RPMI8226 (cell line): ENCODE measurements around the gene PRAMEF7.
"Not testable (repeated sequence)": the region's sequence is repeated elsewhere in the genome, so short reads cannot be mapped to it uniquely, and the experiment has no call there.

Source experiments
- DNase-seq: peaks from one replicate; pipeline ENCODE4 v3.0.0-alpha.2; 2015

Gene PRAMEF7

DNA sequence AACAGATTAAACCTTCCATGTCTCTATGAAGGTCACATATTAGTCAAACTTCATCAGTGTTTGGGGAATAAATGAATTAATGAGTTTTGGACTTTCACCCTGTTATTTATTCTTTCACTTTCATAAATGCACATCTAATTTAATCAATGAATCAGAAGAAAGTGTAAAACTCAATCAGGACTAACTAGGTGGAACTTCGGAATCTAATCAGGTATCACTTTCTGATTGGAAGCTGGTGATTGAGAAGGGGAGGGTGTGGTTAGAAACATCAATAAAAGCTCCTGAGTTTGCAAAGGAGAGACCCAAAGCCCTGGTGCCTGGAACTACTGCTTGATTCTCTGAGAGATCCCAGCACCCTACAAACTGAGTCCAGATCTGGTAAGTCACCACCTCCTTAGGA, at the start of gene PRAMEF7:
PRAMEF7 (plus strand) TSS at position 301 of the 400 bp plus-strand sequence. CDS start 1,083 bp downstream, outside the sequence.
- not testable (repeated sequence) for DNase-seq

DNA sequence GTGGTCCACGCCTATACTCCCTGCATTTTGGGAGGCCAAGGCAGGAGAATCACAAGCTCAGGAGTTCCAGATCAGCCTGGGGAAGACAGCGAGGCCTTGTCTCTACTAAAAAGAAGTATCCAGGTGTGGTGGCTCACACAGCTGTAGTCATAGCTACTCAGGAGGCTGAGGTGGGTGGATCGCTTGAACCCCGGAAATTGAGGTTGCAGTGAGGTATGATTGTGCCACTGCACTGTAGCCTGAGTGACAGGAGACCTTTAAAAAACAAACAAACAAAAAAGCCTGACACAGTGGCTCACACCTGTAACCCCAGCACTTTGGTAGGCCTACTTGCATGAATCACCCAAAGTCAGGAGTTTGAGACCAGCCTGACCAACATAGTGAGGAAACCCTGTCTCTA, 38.0 kb upstream of the PRAMEF7 start:
- DNase-seq = peak; percentile 58

DNA sequence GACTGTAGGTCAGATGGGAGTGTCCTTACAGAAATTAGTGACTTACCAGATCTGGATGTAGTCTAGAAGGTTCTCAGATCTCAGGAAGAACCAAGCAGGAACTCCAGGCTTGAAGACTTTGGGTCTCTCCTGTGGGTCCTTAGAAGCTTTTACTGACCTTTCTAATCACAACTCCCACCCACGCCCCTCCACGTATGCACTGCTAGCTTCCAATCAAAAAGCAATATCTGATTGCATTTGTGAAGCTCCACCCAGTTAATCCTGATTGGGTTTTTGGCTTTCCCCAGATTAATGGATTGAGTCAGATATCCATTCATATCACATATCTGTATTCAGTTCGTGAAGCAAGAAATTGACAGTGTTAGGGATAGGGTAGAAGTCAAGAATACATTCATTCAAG, 30.3 kb upstream of the PRAMEF7 start, which contains the start of gene PRAMEF4:
PRAMEF4 (minus strand) TSS at position 101 of the 400 bp plus-strand sequence. CDS start 2,807 bp downstream, outside the sequence.
- DNase-seq = not testable (repeated sequence)

DNA sequence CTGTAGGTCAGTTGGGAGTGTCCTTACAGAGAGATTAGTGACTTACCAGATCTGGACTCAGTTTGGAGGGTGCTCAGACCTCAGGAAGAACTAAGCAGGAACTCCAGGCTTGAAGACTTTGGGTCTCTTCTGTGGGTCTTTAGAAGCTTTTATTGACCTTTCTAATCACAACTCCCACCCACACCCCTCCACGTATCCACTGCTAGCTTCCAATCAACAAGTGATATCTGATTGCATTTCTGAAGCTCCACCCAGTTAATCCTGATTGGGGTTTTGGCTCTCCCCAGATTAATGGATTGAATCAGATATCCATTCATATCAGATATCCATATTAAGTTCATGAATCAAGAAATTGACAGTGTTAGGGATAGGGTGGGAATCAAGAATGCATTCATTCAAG, 18.2 kb upstream of the PRAMEF7 start, which contains the start of gene PRAMEF10:
PRAMEF10 (minus strand) TSS at position 101 of the 400 bp plus-strand sequence. CDS start 2,423 bp downstream, outside the sequence.
- DNase-seq = not testable (repeated sequence)

DNA sequence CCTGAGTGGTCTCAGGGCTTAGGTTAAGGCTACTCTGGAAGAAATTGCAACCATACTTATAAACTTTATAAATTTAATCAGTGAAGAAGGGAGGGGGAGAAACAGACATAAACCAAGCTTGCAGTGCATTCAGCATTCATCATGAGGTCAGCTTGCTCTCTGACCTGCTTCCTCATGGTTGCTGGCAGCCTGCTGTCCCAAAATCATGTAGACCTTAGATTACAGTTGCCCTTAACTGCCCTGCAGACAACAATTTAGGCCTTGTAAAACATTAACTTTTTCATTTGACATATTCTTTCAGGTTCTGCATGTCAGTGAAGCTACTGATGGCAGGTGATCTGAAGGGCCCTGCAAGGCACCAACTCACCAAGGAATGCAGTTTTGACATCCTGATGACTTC, 17.2 kb upstream of the PRAMEF7 start:
- not testable (repeated sequence) for DNase-seq

DNA sequence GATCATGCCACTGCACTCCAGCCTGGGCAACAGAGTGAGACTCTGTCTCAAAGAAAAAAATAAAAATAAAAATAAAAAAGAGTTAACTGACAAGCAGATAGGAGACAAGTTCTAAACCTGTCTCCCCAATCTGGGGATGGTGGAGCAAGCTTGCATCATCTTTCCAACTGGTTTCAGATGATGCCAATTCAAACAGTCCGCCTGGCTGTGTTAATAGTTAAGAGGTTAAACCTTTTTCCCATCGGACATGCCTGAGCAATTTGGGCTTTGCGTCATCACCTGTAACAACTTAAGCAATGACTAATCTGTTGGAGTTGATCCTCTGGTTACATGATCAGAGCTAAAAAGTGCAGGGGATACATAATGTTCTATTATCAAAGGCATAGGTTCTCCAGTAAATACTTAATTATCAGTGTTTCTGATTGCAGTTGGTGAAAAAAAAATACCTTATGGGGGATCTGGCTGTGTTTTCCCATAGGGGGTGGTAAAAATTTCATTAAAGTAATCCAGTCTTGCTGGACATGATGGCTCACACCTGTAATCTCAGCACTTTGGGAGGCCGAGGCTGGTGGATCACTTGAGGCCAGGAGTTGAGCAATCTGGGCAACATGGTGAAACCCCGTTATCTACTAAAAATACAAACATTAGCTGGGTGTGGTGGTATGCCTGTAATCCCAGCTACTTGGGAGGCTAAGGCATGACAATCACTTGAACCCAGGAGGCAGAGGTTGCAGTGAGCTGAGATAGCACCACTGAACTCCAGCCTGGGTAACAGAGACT, 12.4 kb upstream of the PRAMEF7 start:
- DNase-seq = not testable (repeated sequence)

DNA sequence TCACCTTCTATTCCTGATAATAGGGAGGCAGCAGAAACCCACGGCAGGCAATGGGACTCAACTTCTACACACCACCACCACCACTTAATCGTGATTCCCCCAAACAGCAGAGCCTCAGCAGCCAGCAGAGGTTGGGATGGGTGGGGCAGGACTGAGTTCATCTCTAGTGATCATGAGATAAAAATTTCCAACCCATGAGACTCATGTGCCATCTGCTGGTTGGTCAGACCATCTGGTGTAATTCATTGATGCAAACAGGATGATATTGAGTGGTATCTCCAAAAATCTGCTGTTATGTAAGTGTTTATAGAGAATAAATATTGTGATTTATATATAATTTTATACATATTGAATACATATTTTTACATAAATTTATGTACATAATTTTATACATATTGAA, 5.3 kb downstream of the PRAMEF7 start:
- peak; percentile 18 for DNase-seq

DNA sequence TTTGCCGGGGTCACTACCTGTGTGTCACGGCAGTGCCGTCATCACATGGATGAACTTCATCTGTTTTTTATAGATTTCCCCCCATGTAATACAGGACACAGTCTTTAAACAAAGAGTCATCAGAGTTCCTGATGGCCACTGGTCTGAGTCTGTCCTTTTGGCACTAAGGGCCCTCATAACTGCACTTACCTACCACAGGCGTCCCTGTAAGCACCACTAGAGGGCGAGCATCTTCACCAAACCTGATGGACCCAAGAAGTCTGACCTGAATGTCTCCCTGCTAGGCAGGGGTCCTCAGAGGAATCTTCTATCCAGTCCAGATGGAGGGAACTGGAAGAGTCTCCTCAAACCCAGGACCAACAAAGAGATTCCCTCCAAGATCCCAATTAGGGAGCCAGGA, 8.0 kb downstream of the PRAMEF7 start:
- DNase-seq = peak; percentile 4

DNA sequence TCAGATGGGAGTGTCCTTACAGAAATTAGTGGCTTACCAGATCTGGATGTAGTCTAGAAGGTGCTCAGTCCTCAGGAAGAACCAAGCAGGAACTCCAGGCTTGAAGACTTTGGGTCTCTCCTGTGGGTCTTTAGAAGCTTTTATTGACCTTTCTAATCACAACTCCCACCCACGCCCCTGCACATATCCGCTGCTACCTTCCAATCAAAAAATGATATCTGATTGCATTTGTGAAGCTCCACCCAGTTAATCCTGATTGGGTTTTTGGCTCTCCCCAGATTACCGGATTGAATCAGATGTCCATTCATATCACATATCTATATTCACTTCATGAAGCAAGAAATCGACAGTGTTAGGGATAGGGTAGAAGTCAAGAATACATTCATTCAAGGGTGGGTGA, 31.1 kb downstream of the PRAMEF7 start, which contains the start of gene PRAMEF6:
PRAMEF6 (minus strand) TSS at position 101 of the 400 bp plus-strand sequence. CDS start 5,062 bp downstream, outside the sequence.
- DNase-seq = not testable (repeated sequence)
